K562 (cell line): ENCODE results near the gene PHLDA3. TPM values are rescaled to one million over a fixed set of nuclear protein-coding genes. Genes with fewer than 3 reads are reported as not detected.
A peak's percentile ranks its signal among the peaks of the same experiment; 100 is the strongest.

Source experiments
- CCAR2 ChIP-seq: fragments of 200-400 bp; formaldehyde crosslinking; IDR thresholded peaks from 2 replicates; pipeline ENCODE4 v1.6.1; 2017; ENCODE audit warnings: mild to moderate bottlenecking, low read depth, low read length
- CEBPZ ChIP-seq: fragments of 150-350 bp; IDR thresholded peaks from 2 replicates; pipeline ENCODE4 v1.6.1; 2014; ENCODE audit warnings: low read depth, mild to moderate bottlenecking, low read length, borderline replicate concordance
- GTF2A2 ChIP-seq: IDR thresholded peaks from 2 replicates; pipeline ENCODE4 v1.6.1; 2016; ENCODE audit warnings: mild to moderate bottlenecking, missing genetic modification characterization, missing compliant biosample characterization
- IRF9 ChIP-seq: fragments of 450-650 bp; IDR thresholded peaks from 2 replicates; pipeline ENCODE4 v1.6.1; 2016; ENCODE audit warnings: missing biosample characterization, missing genetic modification characterization
- NUFIP1 ChIP-seq: fragments of 450-650 bp; IDR thresholded peaks from 2 replicates; pipeline ENCODE4 v1.6.1; 2018; ENCODE audit not compliant: partially characterized antibody
- PHB2 ChIP-seq: fragments of 450-650 bp; IDR thresholded peaks from 2 replicates; pipeline ENCODE4 v1.6.1; 2017; ENCODE audit warnings: low read depth
- PRMT5 ChIP-seq: sonication (generic); formaldehyde crosslinking; IDR thresholded peaks from 2 replicates; pipeline ENCODE4 v1.5.0; 2020; ENCODE audit warnings: missing genetic modification reagents
- SP1 ChIP-seq: sonication (generic); formaldehyde crosslinking; IDR thresholded peaks from 2 replicates; pipeline ENCODE4 v1.8.1; 2022; ENCODE audit warnings: mild to moderate bottlenecking, missing genetic modification reagents
- STAT6 ChIP-seq: sonication (generic); formaldehyde crosslinking; IDR thresholded peaks from 2 replicates; pipeline ENCODE4 v1.8.1; 2023; ENCODE audit warnings: mild to moderate bottlenecking, missing genetic modification reagents
- ZBTB5 ChIP-seq: fragments of 450-650 bp; IDR thresholded peaks from 2 replicates; pipeline ENCODE4 v1.6.1; 2017; ENCODE audit warnings: antibody characterized with exemption
- polyA plus RNA-seq, 8 experiments: library from polyadenylated mRNA; depleted of rRNA in 4 of 8; stranded (reverse) in 5 of 8; unstranded in 3 of 8; fragments of >200 nt; fragmentation: Nextera tagmentation in 2 of 8; fragmentation: Illumina TruSeq in 1 of 8; extraction: Ambion mirVana in 2 of 8; extraction: Trizol in 1 of 8; gene quantifications; 2 replicates each; pipeline versions ENCODE4 v1.2.1 to v1.2.3, GENCODE V29; 2011 to 2014; ENCODE audit warnings: inconsistent platforms in 1 of 8, missing spikeins in 1 of 8
- total RNA-seq, 7 experiments: library from RNA; depleted of rRNA in 6 of 7; stranded (reverse); fragments of >200 nt in 6 of 7; fragmentation: Illumina TruSeq in 2 of 7; extraction: Trizol in 2 of 7; gene quantifications; 2 replicates each; pipeline versions ENCODE4 v1.2.1 to v1.2.3, GENCODE V29; 2011 to 2021; ENCODE audit warnings: low replicate concordance in 1 of 7
- TF ChIP-seq, protein P1 (sequence below): fragments of 250-450 bp; sonication (Bioruptor Pico); IDR thresholded peaks from 2 replicates; pipeline ENCODE4 v1.4.0; 2020

PHLDA3 gene
- total and polyA plus RNA-seq, 9 of the 15 experiments (the other 6 are each of a cell fraction or from before 2014, with no cell fraction given): 0.11 to 0.27 TPM; not detected in 7

GRCh38 chr1:201480231-201481003 is 11.4 kb upstream of the PHLDA3 start (continued):
- TF ChIP-seq CEBPZ: no peak
- TF ChIP-seq ZBTB5: no peak
- TF ChIP-seq, protein P1, sequence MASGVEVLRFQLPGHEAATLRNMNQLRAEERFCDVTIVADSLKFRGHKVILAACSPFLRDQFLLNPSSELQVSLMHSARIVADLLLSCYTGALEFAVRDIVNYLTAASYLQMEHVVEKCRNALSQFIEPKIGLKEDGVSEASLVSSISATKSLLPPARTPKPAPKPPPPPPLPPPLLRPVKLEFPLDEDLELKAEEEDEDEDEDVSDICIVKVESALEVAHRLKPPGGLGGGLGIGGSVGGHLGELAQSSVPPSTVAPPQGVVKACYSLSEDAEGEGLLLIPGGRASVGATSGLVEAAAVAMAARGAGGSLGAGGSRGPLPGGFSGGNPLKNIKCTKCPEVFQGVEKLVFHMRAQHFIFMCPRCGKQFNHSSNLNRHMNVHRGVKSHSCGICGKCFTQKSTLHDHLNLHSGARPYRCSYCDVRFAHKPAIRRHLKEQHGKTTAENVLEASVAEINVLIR (CRISPR knock-in tag): no peak
- 0 out of 2 replicates have a peak, but pooled peaks have one; percentile 29 for TF ChIP-seq STAT6
- no peak for TF ChIP-seq IRF9 (tag)
- no peak for TF ChIP-seq CCAR2
- no peak for TF ChIP-seq GTF2A2 (tag)
- TF ChIP-seq PRMT5: no peak
- no peak for TF ChIP-seq PHB2
- TF ChIP-seq NUFIP1: no peak
- TF ChIP-seq SP1 (CRISPR knock-in tag): peak; percentile 55; the same call in 1 of the 2 replicates
